Measurements from ENCODE around the gene TMEM185B.

Gene TMEM185B

GRCh38 chr2:120230515-120231471 lies 7.6 kb upstream of the TMEM185B start:
- DNase-seq, result no peak

- no peak for DNase-seq
Measured at GRCh38 chr2:120229341-120229740, 6.1 kb upstream of the TMEM185B start.

DNA sequence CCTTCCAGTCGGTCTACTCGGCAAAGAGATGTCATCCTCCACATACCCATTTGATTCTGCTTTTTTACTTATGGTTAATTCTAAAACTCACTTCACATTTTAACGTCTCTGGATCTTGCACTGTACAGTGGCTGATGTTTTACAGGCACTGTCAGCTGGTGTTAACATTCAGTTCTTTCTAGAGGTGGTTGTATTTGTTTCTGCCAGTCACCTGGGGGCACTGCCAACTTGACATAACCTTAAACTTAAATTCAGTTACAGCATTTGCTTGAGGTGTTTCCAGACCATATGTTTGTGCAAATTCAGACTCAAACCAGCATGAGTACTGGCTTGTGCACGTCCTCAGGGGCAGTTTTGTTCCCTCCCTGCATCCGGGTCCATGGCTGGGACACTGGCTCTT lies 5.3 kb upstream of the TMEM185B start:
- no peak for DNase-seq

DNA sequence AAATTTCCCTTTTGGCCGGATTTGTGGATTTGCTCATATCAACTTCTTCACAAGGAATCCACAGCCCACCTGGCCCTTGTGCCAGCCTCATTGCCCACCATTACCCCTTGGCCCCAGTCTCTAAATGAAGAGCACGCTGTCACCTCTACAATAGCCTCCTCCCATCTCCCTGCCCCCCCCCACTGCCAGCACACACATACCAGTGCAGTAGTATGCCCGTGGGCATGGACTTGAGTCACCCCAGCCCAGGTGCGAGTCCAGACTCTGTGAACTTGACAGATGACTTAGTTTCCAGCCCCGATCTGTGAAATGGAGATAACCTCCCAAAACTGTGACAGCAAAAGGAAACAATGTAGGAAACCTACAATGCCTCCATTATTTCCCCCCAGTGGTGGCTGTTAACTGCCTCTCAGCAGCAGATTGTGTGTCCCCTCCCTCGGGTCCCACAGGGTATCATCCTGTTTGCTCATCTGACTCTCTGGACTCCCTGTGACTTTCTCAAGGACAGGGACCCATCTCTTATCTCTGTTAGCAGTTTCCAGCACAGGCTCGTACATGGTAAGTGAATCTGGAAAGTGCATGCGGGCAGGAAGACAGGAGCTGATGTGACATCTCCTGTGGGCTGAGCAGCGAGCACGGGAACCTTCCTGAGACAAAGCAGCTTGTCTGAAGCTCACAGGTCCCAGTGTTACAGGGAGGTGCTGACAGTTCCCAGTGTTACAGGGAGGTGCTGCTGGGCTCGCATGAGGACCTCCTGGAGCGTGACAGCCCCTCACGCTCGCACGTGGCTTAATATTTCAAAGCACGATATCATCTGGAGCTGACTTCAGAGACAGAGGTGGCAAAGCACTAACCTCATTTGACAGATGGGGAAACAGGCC lies 4.2 kb upstream of the TMEM185B start:
- no peak for DNase-seq

- no peak for DNase-seq
Measured at GRCh38 chr2:120226316-120226715, 3.1 kb upstream of the TMEM185B start.

GRCh38 chr2:120225549-120226065 lies 2.4 kb upstream of the TMEM185B start:
- no peak for DNase-seq

GRCh38 chr2:120224735-120225548 lies 1.7 kb upstream of the TMEM185B start:
- DNase-seq, result no peak

GRCh38 chr2:120224256-120224655 lies 1.1 kb upstream of the TMEM185B start:
- DNase-seq, result no peak

GRCh38 chr2:120222186-120223033 lies 790 bp downstream of the TMEM185B start:
- no peak for DNase-seq

GRCh38 chr2:120221616-120222015 lies 1.6 kb downstream of the TMEM185B start:
- DNase-seq, result no peak

- no peak for DNase-seq
Measured at GRCh38 chr2:120220756-120221155, 2.4 kb downstream of the TMEM185B start.

GRCh38 chr2:120219766-120220165 lies 3.4 kb downstream of the TMEM185B start:
- DNase-seq, result no peak

GRCh38 chr2:120219291-120219690 lies 3.9 kb downstream of the TMEM185B start:
- DNase-seq, result no peak

DNA sequence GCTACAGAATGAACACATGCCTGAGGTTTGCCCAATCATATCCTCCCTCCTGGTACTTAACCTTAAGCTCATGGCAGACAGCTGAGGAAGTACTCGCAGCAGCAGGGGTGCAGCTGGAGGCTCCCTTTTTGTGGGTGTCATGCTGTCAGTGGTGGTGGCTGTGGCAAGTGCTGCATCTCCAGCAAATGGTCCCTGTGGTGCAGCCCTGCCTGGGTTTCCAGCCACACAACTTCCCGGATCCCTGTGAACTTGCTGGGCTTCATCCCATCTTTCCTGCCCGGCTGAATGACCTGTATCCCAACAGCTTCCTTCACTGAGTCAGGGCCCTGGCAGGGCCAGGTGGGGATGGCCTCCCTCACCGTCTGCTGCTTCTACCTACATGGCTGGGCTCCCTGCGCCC lies 5.0 kb downstream of the TMEM185B start:
- no peak for DNase-seq

GRCh38 chr2:120210270-120210693 lies 12.9 kb downstream of the TMEM185B start:
- DNase-seq, result peak; percentile 48

- no peak for DNase-seq
Measured at GRCh38 chr2:120209427-120210269, 13.6 kb downstream of the TMEM185B start.

DNA sequence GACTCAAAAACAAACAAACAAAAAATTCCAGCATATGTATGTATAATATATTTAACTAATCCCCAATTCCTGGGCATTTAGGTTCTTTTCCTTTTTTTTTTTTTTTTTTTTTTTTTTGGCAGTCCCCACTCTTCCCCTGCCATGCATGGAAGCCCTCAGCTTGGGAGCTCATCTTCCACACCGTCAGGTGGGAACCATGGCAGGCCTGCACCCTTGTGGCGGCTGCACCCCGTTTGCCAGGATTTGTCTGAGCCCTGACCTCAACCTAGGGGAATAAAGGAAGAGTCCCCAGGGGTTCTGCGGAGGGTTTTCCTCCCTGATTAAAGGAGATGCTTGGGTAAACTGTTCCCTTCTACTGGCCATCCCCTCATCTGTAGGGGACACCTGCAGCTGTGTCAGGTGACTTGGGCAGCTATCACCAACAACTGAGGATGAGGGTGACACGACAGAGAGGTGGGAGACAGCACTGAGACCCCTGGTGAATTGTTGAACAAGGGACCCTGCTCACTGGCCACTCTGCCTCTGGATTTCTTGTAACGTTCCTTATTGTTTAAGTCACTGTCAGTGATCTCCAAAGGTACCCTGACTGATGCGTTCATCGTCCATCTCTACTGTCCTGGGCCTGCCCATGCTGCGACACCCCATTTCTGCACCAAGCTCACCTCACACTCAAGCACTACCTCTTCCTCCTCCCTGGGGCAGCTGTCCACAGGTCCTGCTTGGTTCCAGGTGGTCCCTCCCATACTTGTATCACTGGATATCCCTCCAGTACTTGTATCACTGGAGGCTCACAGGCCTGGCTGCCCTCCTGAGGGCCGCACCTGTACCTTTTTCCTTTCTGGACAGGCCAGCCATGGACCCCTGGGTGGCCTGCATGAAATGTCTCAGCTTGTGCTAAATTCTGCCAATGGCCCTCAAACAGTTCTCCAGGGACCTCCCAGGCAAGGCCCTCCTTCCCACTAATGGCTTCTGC lies 14.5 kb downstream of the TMEM185B start:
- DNase-seq, result no peak

GRCh38 chr2:120206022-120206581 lies 17.1 kb downstream of the TMEM185B start:
- no peak for DNase-seq

All from inflammatory macrophage treated with lipopolysaccharide for 4 hours (primary cell).